ENCODE data around the gene MRPS18B.
"Not testable (repeated sequence)": the region's sequence is repeated elsewhere in the genome, so short reads cannot be mapped to it uniquely, and the experiment has no call there.

The MRPS18B gene

DNA sequence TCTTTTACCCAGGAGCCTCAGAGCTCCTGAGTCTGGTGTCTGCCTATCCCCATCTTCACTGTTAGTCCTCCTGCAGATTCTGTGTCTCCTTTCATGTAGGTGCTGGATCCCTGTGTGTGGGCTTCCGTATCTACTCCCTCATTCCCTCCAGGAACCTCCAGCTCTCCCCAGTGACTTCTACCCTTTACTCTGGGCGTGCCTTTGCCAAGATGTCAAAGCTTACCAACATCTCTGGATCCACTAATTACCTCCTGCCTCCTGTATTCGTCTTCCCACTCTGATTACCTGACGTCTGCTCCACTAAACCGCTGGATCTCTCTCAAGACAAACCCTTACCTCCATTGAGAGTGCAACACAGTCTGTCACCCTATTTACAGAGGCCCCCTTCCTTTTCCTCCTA, 27.1 kb downstream of the MRPS18B start:
- DNase-seq, result no peak

DNA sequence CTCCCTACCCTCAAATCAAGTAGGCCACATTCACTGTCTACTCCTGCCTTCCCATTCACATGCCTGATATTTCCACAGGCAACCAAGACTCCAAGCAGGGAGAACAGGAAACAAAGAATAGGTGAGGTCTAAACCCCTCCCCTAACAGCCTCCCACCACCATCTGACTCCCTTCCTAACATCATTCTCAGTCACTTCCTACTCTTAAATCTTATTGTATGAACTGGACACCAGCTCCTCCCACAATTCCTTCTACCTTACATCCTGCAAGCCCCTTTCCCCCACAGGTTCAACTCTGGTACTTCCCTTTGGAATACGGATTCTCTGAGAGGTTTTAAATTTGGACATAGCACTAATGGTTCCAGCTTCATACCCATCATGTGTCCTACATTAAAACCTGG, 28.3 kb downstream of the MRPS18B start:
- no peak for DNase-seq

- DNase-seq, result peak; percentile 96
These were observed 29.0 kb downstream of the MRPS18B start, which contains the start of gene C6orf136 for GRCh38 chr6:30646450-30647241. C6orf136 (plus strand) TSS chr6:30647133; CDS start chr6:30647232, 99 bp downstream.

- DNase-seq, result peak; percentile 71
These were observed 29.8 kb downstream of the MRPS18B start for GRCh38 chr6:30647242-30648116.

DNA sequence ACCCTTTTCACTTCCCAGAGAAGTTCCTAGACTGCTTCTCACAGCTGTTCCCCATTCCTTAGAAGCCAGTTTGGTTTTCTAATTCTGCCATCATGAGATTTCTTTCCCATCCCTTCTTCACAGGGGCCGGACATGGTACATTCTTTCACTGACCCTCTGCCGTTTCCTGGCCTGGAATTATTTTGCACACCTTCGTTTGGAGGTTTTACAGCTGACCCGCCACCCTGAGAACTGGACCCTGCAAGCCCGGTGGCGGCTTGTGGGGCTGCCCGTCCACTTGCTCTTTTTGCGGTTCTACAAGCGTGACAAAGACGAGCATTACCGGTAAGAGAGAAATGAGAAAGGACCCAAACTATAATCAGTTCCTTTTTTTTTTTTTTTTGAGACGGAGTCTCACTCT, 33.5 kb downstream of the MRPS18B start:
- no peak for DNase-seq

GRCh38 chr6:30654798-30655742, 37.4 kb downstream of the MRPS18B start:
- no peak for DNase-seq

DNA sequence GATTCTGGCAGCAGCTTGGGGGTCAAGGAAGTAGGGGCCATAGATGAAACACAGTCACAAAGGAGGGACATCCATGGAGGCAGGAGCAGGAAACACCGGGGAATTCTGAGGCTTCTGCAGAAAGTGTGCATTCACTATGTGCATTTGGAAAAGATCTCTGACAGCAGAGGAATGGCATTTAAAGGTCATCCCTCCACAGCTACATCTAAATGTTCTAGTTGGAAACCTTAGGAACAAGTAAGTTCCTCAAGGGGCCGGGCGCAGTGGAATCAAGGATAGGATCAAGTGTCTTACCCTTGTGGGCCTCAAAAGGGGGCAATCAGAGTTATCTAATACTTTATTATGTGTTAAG, 38.1 kb downstream of the MRPS18B start:
- DNase-seq, result no peak

DNA sequence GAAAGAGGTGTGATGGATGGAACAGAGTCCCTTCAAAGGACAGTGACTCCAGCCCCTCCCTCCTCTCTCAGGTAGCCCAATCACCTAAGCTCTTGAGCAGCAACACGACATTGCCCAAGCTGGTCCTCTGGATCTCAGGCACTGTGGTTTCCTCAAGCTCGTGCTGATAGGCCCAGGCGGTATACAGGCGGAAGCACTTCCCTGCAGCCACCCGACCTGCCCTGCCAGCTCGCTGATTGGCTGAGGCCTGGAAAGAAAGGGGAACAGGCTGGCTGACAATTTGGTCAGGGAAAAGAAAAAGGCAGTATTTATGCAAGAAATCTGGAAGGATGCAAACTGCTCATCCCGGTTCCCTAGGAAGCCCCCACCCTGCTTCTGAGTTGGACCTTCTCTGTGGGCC, 38.9 kb downstream of the MRPS18B start:
- no peak for DNase-seq

DNA sequence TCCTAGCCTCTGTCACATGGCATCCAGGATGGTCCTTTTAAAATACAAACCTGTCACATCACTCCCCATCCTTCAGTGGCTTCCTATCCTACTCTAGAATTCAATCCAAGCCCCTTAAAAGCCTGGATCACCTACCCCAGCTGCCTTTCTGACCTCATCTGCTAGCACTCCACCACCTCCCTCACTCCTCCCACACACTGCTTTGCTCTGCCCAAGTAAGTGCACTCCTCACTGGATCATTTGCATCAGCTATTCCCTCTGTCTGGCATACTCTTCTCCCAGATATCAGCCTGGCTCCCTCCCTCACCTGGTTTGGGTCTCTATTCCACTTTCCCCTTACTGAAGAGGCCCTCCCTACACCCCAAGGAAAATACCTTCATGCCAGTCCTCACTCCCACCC, 39.8 kb downstream of the MRPS18B start:
- no peak for DNase-seq

DNA sequence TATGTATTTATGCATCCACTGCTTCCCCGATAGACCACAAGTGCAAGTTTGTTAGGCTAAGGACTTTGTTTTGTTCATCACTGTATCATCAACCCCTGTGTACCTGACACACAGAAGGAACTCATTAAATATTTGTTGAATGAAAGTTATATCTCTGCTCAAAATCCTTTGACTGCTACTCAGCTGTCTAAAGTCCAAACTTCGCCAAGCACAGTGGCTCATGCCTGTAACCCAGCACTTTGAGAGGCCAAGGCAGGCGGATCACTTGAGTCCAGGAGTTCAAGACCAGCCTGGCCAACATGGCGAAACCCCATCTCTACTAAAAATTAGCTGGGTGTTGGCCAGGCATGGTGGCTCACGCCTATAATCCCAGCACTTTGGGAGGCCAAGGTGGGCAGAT, 40.3 kb downstream of the MRPS18B start:
- not testable (repeated sequence) for DNase-seq

DNA sequence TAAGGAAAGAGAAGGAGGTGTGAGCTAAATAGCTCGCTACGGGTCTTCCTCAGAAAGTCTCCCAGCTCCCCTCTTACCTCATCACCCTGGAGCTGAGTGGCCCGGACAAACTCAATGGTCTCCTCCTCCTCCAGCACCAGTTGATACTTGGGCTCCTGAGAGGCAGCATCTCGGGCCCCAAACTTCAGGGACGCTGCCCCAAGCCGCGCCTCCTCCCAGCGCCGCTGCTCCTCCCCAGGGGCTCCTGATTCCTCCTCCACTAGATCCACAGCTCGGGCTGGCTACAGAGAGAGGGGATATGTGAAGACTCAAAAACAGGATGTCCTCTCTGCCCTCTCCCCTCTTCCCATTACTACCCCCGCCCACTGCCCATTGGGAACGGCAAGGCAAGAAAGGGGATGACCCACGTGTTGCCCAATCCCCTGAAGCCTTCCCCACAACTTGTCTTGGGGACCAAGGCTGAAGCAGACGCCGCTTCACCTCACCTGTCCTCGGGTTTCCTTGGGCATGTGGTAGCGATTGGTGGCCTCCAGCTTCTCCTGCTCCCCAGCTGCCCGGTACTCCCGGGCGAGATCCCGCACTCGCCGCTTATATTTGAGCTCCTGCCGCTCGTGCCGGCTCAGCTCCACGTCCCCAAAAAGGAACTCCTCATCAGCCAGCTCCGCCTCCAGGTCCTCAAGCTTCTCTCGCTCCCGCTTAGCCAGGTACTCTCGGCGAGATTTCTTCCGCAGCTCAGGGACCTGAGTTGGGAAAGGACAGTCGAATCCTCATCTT, 47.5 kb downstream of the MRPS18B start:
- no peak for DNase-seq

DNA sequence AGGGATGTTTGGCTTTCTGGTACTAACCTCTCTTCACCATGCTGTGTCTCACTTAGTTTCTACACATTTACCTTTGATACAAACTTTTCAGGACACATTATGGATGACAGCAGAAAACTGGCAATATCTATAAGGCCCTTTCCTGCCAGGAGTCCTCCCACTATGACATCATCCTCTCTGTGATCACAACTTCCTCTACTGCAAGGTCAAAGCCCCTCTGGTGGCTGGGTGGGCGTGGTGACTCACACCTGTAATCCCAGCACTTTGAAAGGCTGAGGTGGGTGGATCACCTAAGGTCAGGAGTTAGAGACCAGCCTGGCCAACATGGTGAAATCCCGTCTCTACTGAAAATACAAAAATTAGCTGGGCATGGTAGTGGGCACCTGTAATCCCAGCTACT, 48.7 kb downstream of the MRPS18B start:
- DNase-seq, result not testable (repeated sequence)

- no peak for DNase-seq
These were observed 53.3 kb downstream of the MRPS18B start for GRCh38 chr6:30670760-30671527.

DNA sequence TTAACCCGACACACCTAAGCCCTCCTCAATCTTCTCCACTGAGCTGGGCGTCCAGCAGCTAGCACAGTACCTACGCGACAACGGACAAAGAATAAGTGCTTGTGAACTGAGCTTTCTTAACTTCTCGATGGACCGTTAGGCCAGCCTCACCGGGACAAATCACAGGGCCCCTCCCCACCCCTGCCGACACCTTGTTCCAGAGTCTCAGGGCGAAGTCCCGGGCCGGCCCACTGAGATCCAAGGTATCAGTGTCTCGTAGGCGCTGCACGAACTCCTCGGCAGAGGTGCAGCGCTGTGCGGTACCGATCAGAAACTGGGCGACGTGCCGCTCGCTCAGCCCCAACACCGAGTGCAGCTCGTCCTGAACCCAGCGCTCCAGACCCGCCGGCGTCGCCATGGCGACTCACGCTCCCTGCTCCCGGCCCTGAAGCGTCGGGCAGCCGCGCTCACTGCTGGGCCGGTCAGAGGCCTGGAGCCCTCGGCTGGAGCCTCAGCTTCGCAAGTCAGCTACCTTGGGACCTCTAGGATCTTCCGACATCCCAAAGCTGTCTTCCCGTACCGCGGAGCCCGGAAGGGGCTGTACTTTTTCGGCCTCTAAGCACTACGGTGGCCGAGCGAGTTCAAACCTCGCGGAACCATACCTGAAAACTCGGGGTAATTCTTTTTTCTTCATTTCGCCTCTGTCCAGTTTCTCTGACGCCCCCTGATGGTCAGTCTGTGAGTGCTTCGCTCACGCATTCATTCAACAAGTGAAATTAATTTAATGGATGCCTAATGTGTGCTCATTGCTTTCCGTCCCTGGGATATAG, 55.0 kb downstream of the MRPS18B start, which contains the start of gene DHX16:
Gene DHX16 (minus strand): TSS at position 562 of the 809 bp plus-strand sequence. CDS start 165 bp downstream, at position 397.
- peak; percentile 97 for DNase-seq
